Activated CD4-positive, alpha-beta T cell treated with anti-CD3 and anti-CD28 coated beads, Interleukin-2, amount 10 ng/mL, durations not matched to agents 7 days and 5 days (primary cell): ENCODE results near the gene MN1. TPM values are rescaled to one million over a fixed set of nuclear protein-coding genes. Genes with fewer than 3 reads are reported as not detected.

Source experiments
- CTCF ChIA-PET: fragments of 350-600 bp; sonication (Branson Sonifier 250); formaldehyde crosslinking; loops from one replicate; lab custom pipeline; 2021; ENCODE audit warnings: antibody characterized with exemption; lab: Charles Lee
- POLR2A ChIA-PET: fragments of 350-600 bp; sonication (Branson Sonifier 250); formaldehyde crosslinking; loops from one replicate; lab custom pipeline; 2021; ENCODE audit warnings: antibody characterized with exemption; lab: Charles Lee
- DNase-seq: peaks from one replicate; pipeline ENCODE4 v3.0.0-alpha.2; 2020
- H3K27ac Mint-ChIP-seq: one replicate; pipeline ENCODE4 v1.8.0; 2021; ENCODE audit warnings: mild to moderate bottlenecking, moderate library complexity, mixed read lengths
- H3K27me3 Mint-ChIP-seq: one replicate; pipeline ENCODE4 v1.8.0; 2021; ENCODE audit warnings: mixed read lengths
- H3K36me3 Mint-ChIP-seq: one replicate; pipeline ENCODE4 v1.8.0; 2021; ENCODE audit warnings: low read depth, mixed read lengths
- H3K4me1 Mint-ChIP-seq: one replicate; pipeline ENCODE4 v1.8.0; 2021; ENCODE audit warnings: mixed read lengths
- H3K4me3 Mint-ChIP-seq: one replicate; pipeline ENCODE4 v1.8.0; 2021; ENCODE audit warnings: mild to moderate bottlenecking, moderate library complexity, mixed read lengths
- H3K9me3 Mint-ChIP-seq: one replicate; pipeline ENCODE4 v1.8.0; 2021; ENCODE audit warnings: mixed read lengths
- total RNA-seq, 2 experiments: library from RNA; stranded (reverse); gene quantifications; one replicate each; pipeline ENCODE4 v1.2.3, GENCODE V29; 2021

MN1 gene
- total RNA-seq = under 1 TPM; 0.10 to 0.12 TPM

GRCh38 chr22:27801616-27802345 is at the start of gene MN1:
Gene MN1 (minus strand): TSS chr22:27801756. CDS start chr22:27800543, 1,213 bp downstream.
- POLR2A ChIA-PET = no interaction called here

GRCh38 chr22:27850000-27850521 is 48.5 kb upstream of the MN1 start:
- POLR2A ChIA-PET = no interaction called here
- no peaks in the 10 kb centered on the region for H3K27me3 Mint-ChIP-seq

More at GRCh38 chr22:27801616-27802345, at the start of gene MN1:
- Mint-ChIP-seq H3K4me1 (peaks cover 7% of the 10 kb centered on the region), H3K9me3 (no peaks in the 10 kb centered on the region), H3K4me3 (peak within 1 kb of the TSS; percentile 73), H3K27ac (no peak within 1 kb of the TSS), H3K36me3 (no peaks in the 10 kb centered on the region), H3K27me3 (peaks cover 27% of the 10 kb centered on the region)
- DNase-seq = peak; percentile 42
- CTCF ChIA-PET = interaction anchor here (1.2 kb wide), 1 partner anchor 16 kb away, joined by 4 read pairs; no protein-coding TSS in a partner anchor

GRCh38 chr22:27848005-27848404 is 46.4 kb upstream of the MN1 start:
- peaks cover 9% of the 10 kb centered on the region for H3K4me1 Mint-ChIP-seq
- no peaks in the 10 kb centered on the region for H3K27me3 Mint-ChIP-seq
- H3K4me3 Mint-ChIP-seq = no peak overlapping the region
- ChIA-PET POLR2A (no interaction called here), CTCF (no interaction called here)
- peaks cover 36% of the 10 kb centered on the region for H3K36me3 Mint-ChIP-seq
- no peaks in the 10 kb centered on the region for H3K9me3 Mint-ChIP-seq
- DNase-seq = no peak
- no peak overlapping the region for H3K27ac Mint-ChIP-seq

More at GRCh38 chr22:27850000-27850521, 48.5 kb upstream of the MN1 start:
- Mint-ChIP-seq H3K9me3 (no peaks in the 10 kb centered on the region), H3K27ac (no peak overlapping the region), H3K4me1 (peaks cover 9% of the 10 kb centered on the region), H3K4me3 (no peak overlapping the region), H3K36me3 (peaks cover 51% of the 10 kb centered on the region)
- no peak for DNase-seq
- CTCF ChIA-PET = interaction anchor here (0.6 to 0.9 kb wide), 2 partner anchors 37 to 199 kb away, joined by 3 read pairs; no protein-coding TSS in a partner anchor

- Mint-ChIP-seq H3K27me3 (no peaks in the 10 kb centered on the region), H3K27ac (no peak overlapping the region), H3K36me3 (peaks cover 31% of the 10 kb centered on the region), H3K9me3 (no peaks in the 10 kb centered on the region), H3K4me3 (no peak overlapping the region), H3K4me1 (peaks cover 9% of the 10 kb centered on the region)
- no peak for DNase-seq
- ChIA-PET CTCF (no interaction called here), POLR2A (no interaction called here)
Measured at GRCh38 chr22:27846910-27847309, 45.4 kb upstream of the MN1 start.

- CTCF ChIA-PET = no interaction called here
- no peaks in the 10 kb centered on the region for H3K9me3 Mint-ChIP-seq
- H3K36me3 Mint-ChIP-seq = peaks cover 27% of the 10 kb centered on the region
- POLR2A ChIA-PET = no interaction called here
- H3K27ac Mint-ChIP-seq = no peak overlapping the region
- H3K4me3 Mint-ChIP-seq = no peak overlapping the region
- H3K27me3 Mint-ChIP-seq = no peaks in the 10 kb centered on the region
- peaks cover 5% of the 10 kb centered on the region for H3K4me1 Mint-ChIP-seq
- DNase-seq = no peak
Measured at GRCh38 chr22:27846248-27846757, 44.7 kb upstream of the MN1 start.

GRCh38 chr22:27845644-27846043 is 44.1 kb upstream of the MN1 start:
- CTCF ChIA-PET = no interaction called here
- no peak overlapping the region for H3K4me3 Mint-ChIP-seq
- H3K27me3 Mint-ChIP-seq = no peaks in the 10 kb centered on the region
- no peaks in the 10 kb centered on the region for H3K9me3 Mint-ChIP-seq
- DNase-seq = no peak
- no peak overlapping the region for H3K27ac Mint-ChIP-seq
- POLR2A ChIA-PET = no interaction called here
- peaks cover 3% of the 10 kb centered on the region for H3K4me1 Mint-ChIP-seq
- peaks cover 22% of the 10 kb centered on the region for H3K36me3 Mint-ChIP-seq

- ChIA-PET CTCF (no interaction called here), POLR2A (no interaction called here)
- DNase-seq = no peak
- Mint-ChIP-seq H3K27ac (no peak overlapping the region), H3K36me3 (peaks cover 19% of the 10 kb centered on the region), H3K4me1 (no peaks in the 10 kb centered on the region), H3K27me3 (no peaks in the 10 kb centered on the region), H3K9me3 (no peaks in the 10 kb centered on the region), H3K4me3 (no peak overlapping the region)
Measured at GRCh38 chr22:27844656-27845591, 43.4 kb upstream of the MN1 start.

- DNase-seq = no peak
Measured at GRCh38 chr22:27844256-27844655, 42.7 kb upstream of the MN1 start.

GRCh38 chr22:27843441-27843840 is 41.9 kb upstream of the MN1 start:
- CTCF ChIA-PET = no interaction called here
- Mint-ChIP-seq H3K9me3 (peaks cover 3% of the 10 kb centered on the region), H3K27me3 (no peaks in the 10 kb centered on the region), H3K4me3 (no peak overlapping the region), H3K4me1 (no peaks in the 10 kb centered on the region), H3K27ac (no peak overlapping the region), H3K36me3 (peaks cover 9% of the 10 kb centered on the region)
- POLR2A ChIA-PET = no interaction called here
- DNase-seq = no peak

More at GRCh38 chr22:27844256-27844655, 42.7 kb upstream of the MN1 start:
- H3K36me3 Mint-ChIP-seq = peaks cover 15% of the 10 kb centered on the region
- H3K4me1 Mint-ChIP-seq = no peaks in the 10 kb centered on the region
- ChIA-PET CTCF (no interaction called here), POLR2A (no interaction called here)
- H3K9me3 Mint-ChIP-seq = no peaks in the 10 kb centered on the region
- no peak overlapping the region for H3K27ac Mint-ChIP-seq
- no peaks in the 10 kb centered on the region for H3K27me3 Mint-ChIP-seq
- no peak overlapping the region for H3K4me3 Mint-ChIP-seq

GRCh38 chr22:27842669-27843431 is 41.3 kb upstream of the MN1 start:
- DNase-seq = no peak
- Mint-ChIP-seq H3K27me3 (no peaks in the 10 kb centered on the region), H3K36me3 (peaks cover 3% of the 10 kb centered on the region), H3K4me3 (no peak overlapping the region), H3K9me3 (peaks cover 3% of the 10 kb centered on the region), H3K27ac (peak overlapping the region; percentile 6), H3K4me1 (no peaks in the 10 kb centered on the region)
- CTCF ChIA-PET = interaction anchor here (0.7 kb wide), 2 partner anchors 138 to 1283 kb away, joined by 3 read pairs; no protein-coding TSS in a partner anchor
- POLR2A ChIA-PET = interaction anchor here (0.5 kb wide), 1 partner anchor 11 kb away, joined by 3 read pairs; no protein-coding TSS in a partner anchor

- no peaks in the 10 kb centered on the region for H3K27me3 Mint-ChIP-seq
- H3K27ac Mint-ChIP-seq = peak overlapping the region; percentile 6
- ChIA-PET CTCF (interaction anchor here (0.7 kb wide), 1 partner anchor 138 kb away, joined by 3 read pairs; no protein-coding TSS in a partner anchor), POLR2A (interaction anchor here (0.5 kb wide), 1 partner anchor 12 kb away, joined by 3 read pairs; no protein-coding TSS in a partner anchor)
- H3K9me3 Mint-ChIP-seq = peaks cover 5% of the 10 kb centered on the region
- H3K36me3 Mint-ChIP-seq = no peaks in the 10 kb centered on the region
- DNase-seq = no peak
- H3K4me3 Mint-ChIP-seq = no peak overlapping the region
- no peaks in the 10 kb centered on the region for H3K4me1 Mint-ChIP-seq
Measured at GRCh38 chr22:27842201-27842600, 40.6 kb upstream of the MN1 start.

GRCh38 chr22:27840436-27840835 is 38.9 kb upstream of the MN1 start:
- Mint-ChIP-seq H3K4me3 (no peak overlapping the region), H3K9me3 (peaks cover 5% of the 10 kb centered on the region), H3K27ac (no peak overlapping the region), H3K4me1 (no peaks in the 10 kb centered on the region), H3K36me3 (no peaks in the 10 kb centered on the region), H3K27me3 (no peaks in the 10 kb centered on the region)
- CTCF ChIA-PET = interaction anchor here (1.3 kb wide), 1 partner anchor 16 kb away, joined by 3 read pairs; no protein-coding TSS in a partner anchor
- DNase-seq = no peak
- POLR2A ChIA-PET = no interaction called here
